ENCODE data around the gene TMEM238L. TPM values are rescaled to one million over a fixed set of nuclear protein-coding genes. Genes with fewer than 3 reads are reported as not detected.

TMEM238L gene
- total RNA-seq, 1 donor from 2014 or later = not detected

GRCh38 chr17:10762037-10762436 is 41.9 kb downstream of the TMEM238L start:
- Mint-ChIP-seq H3K27ac (ENCODE audit: unreplicated experiment) (peak overlapping the region; percentile 72), H3K9me3 (ENCODE audit: unreplicated experiment) (peaks cover 7% of the 10 kb centered on the region)
- no peak for TF ChIP-seq CTCF (IDR thresholded peaks at IDR 0.05; ENCODE audit: partially characterized antibody, unreplicated experiment)

GRCh38 chr17:10761281-10761680 is 42.6 kb downstream of the TMEM238L start:
- peak overlapping the region; percentile 72 for H3K27ac Mint-ChIP-seq (ENCODE audit: unreplicated experiment)
- no peak for DNase-seq
- H3K9me3 Mint-ChIP-seq (ENCODE audit: unreplicated experiment) = peaks cover 2% of the 10 kb centered on the region
- H3K36me3 Mint-ChIP-seq (ENCODE audit: unreplicated experiment) = peaks cover 3% of the 10 kb centered on the region
- H3K4me3 Mint-ChIP-seq (ENCODE audit: unreplicated experiment) = no peak overlapping the region
- peaks cover 4% of the 10 kb centered on the region for H3K27me3 Mint-ChIP-seq (ENCODE audit: unreplicated experiment)
- TF ChIP-seq CTCF (IDR thresholded peaks at IDR 0.05; ENCODE audit: partially characterized antibody, unreplicated experiment) = no peak
- peaks cover 8% of the 10 kb centered on the region for H3K4me1 Mint-ChIP-seq (ENCODE audit: low read depth, unreplicated experiment)

More at GRCh38 chr17:10762037-10762436, 41.9 kb downstream of the TMEM238L start:
- DNase-seq = no peak
- H3K27me3 Mint-ChIP-seq (ENCODE audit: unreplicated experiment) = peaks cover 4% of the 10 kb centered on the region
- peaks cover 8% of the 10 kb centered on the region for H3K4me1 Mint-ChIP-seq (ENCODE audit: low read depth, unreplicated experiment)
- H3K36me3 Mint-ChIP-seq (ENCODE audit: unreplicated experiment) = peaks cover 11% of the 10 kb centered on the region
- H3K4me3 Mint-ChIP-seq (ENCODE audit: unreplicated experiment) = no peak overlapping the region

- no peak for TF ChIP-seq CTCF (IDR thresholded peaks at IDR 0.05; ENCODE audit: partially characterized antibody, unreplicated experiment)
Observed at GRCh38 chr17:10758062-10758461, 45.8 kb downstream of the TMEM238L start.

GRCh38 chr17:10757647-10758046 is 46.3 kb downstream of the TMEM238L start:
- peaks cover 14% of the 10 kb centered on the region for H3K4me1 Mint-ChIP-seq (ENCODE audit: low read depth, unreplicated experiment)
- peaks cover 8% of the 10 kb centered on the region for H3K27me3 Mint-ChIP-seq (ENCODE audit: unreplicated experiment)
- no peak for TF ChIP-seq CTCF (IDR thresholded peaks at IDR 0.05; ENCODE audit: partially characterized antibody, unreplicated experiment)
- H3K36me3 Mint-ChIP-seq (ENCODE audit: unreplicated experiment) = no peaks in the 10 kb centered on the region
- H3K4me3 Mint-ChIP-seq (ENCODE audit: unreplicated experiment) = no peak overlapping the region
- H3K9me3 Mint-ChIP-seq (ENCODE audit: unreplicated experiment) = peaks cover 2% of the 10 kb centered on the region
- no peak overlapping the region for H3K27ac Mint-ChIP-seq (ENCODE audit: unreplicated experiment)
- no peak for DNase-seq

More at GRCh38 chr17:10758062-10758461, 45.8 kb downstream of the TMEM238L start:
- Mint-ChIP-seq H3K27ac (ENCODE audit: unreplicated experiment) (no peak overlapping the region), H3K36me3 (ENCODE audit: unreplicated experiment) (no peaks in the 10 kb centered on the region), H3K9me3 (ENCODE audit: unreplicated experiment) (peaks cover 3% of the 10 kb centered on the region), H3K27me3 (ENCODE audit: unreplicated experiment) (peaks cover 8% of the 10 kb centered on the region), H3K4me3 (ENCODE audit: unreplicated experiment) (no peak overlapping the region), H3K4me1 (ENCODE audit: low read depth, unreplicated experiment) (peaks cover 14% of the 10 kb centered on the region)
- DNase-seq = no peak

GRCh38 chr17:10757067-10757466 is 46.8 kb downstream of the TMEM238L start:
- Mint-ChIP-seq H3K27me3 (ENCODE audit: unreplicated experiment) (peaks cover 8% of the 10 kb centered on the region), H3K4me3 (ENCODE audit: unreplicated experiment) (no peak overlapping the region), H3K9me3 (ENCODE audit: unreplicated experiment) (peaks cover 2% of the 10 kb centered on the region), H3K27ac (ENCODE audit: unreplicated experiment) (no peak overlapping the region), H3K36me3 (ENCODE audit: unreplicated experiment) (no peaks in the 10 kb centered on the region), H3K4me1 (ENCODE audit: low read depth, unreplicated experiment) (peaks cover 14% of the 10 kb centered on the region)
- no peak for DNase-seq
- TF ChIP-seq CTCF (IDR thresholded peaks at IDR 0.05; ENCODE audit: partially characterized antibody, unreplicated experiment) = no peak

Measured in glutamatergic neuron (in vitro differentiated cells).